Right atrium auricular region (tissue), 2 donors: ENCODE measurements around the gene LHX4. TPM values are rescaled to one million over a fixed set of nuclear protein-coding genes. Genes with fewer than 3 reads are reported as not detected.

Experiments
- DNase-seq: peaks from one replicate; pipeline ENCODE4 v3.0.0-alpha.2; 2019; ENCODE audit warnings: low spot score
- H3K27ac ChIP-seq, 2 donors: fragments of 200-600 bp; sonication (generic); 1 replicate in 1 of 2; 2 replicates in 1 of 2; pipeline ENCODE4 v1.5.1; 2016 to 2019
- H3K27me3 ChIP-seq, 2 donors: fragments of 200-600 bp; sonication (generic); one replicate each; pipeline versions ENCODE4 v1.5.1 to v1.6.0; 2017 to 2019
- H3K36me3 ChIP-seq: fragments of 200-600 bp; sonication (generic); one replicate; pipeline ENCODE4 v1.5.1; 2016
- H3K4me1 ChIP-seq, 2 donors: fragments of 200-600 bp; sonication (generic); one replicate each; pipeline versions ENCODE4 v1.5.1 to v1.6.0; 2017 to 2019
- H3K4me3 ChIP-seq, 2 donors: fragments of 200-600 bp; sonication (generic); 1 replicate in 1 of 2; 2 replicates in 1 of 2; pipeline ENCODE4 v1.5.1; 2017 to 2019; ENCODE audit warnings: mild to moderate bottlenecking in 1 of 2, moderate library complexity in 1 of 2
- H3K9me3 ChIP-seq, 2 donors: fragments of 200-600 bp; sonication (generic); one replicate each; pipeline ENCODE4 v1.5.1; 2019
- total RNA-seq, 2 donors: library from RNA; depleted of rRNA; stranded (reverse); fragments of >200 nt; gene quantifications; one replicate each; pipeline ENCODE4 v1.1.0, GENCODE V29; 2016
- TF ChIP-seq, protein P1 (sequence below), 2 donors: fragments of 200-600 bp; sonication (generic); IDR thresholded peaks; one replicate each; pipeline ENCODE4 v1.5.1; 2019; ENCODE audit warnings: antibody characterized with exemption in 2 of 2

The LHX4 gene
- total RNA-seq, 2 donors from 2014 or later: not detected

DNA sequence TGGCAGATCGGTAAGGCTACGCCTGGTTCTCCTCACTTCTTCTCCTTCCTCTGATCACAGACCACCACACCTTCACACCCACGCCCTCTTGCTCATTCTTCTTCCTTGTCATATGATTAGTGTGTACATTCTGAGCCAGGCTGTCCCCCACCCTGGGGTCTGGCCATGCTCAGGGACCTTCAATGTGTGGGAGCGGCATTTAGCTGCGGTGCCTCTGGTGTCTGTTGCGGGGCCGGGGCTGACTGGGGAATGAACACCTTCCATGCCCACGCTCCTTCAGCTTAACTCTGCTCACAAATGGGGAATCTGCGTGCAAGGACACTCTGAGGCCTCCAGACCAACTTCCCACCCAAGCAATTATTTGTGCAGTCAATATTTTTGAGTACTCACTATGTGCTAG is 46.0 kb upstream of the LHX4 start:
- H3K36me3 ChIP-seq: peaks cover 84% of the 10 kb centered on the region
- no peak overlapping the region for H3K4me3 ChIP-seq
- TF ChIP-seq, protein P1, sequence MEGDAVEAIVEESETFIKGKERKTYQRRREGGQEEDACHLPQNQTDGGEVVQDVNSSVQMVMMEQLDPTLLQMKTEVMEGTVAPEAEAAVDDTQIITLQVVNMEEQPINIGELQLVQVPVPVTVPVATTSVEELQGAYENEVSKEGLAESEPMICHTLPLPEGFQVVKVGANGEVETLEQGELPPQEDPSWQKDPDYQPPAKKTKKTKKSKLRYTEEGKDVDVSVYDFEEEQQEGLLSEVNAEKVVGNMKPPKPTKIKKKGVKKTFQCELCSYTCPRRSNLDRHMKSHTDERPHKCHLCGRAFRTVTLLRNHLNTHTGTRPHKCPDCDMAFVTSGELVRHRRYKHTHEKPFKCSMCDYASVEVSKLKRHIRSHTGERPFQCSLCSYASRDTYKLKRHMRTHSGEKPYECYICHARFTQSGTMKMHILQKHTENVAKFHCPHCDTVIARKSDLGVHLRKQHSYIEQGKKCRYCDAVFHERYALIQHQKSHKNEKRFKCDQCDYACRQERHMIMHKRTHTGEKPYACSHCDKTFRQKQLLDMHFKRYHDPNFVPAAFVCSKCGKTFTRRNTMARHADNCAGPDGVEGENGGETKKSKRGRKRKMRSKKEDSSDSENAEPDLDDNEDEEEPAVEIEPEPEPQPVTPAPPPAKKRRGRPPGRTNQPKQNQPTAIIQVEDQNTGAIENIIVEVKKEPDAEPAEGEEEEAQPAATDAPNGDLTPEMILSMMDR (IDR thresholded peaks at IDR 0.05): no peak
- no peaks in the 10 kb centered on the region for H3K27me3 ChIP-seq
- peaks cover 0 to 10% of the 10 kb centered on the region in 2 donors for H3K4me1 ChIP-seq
- no peak overlapping the region for H3K27ac ChIP-seq
- H3K9me3 ChIP-seq: no peaks in the 10 kb centered on the region
- no peak for DNase-seq

DNA sequence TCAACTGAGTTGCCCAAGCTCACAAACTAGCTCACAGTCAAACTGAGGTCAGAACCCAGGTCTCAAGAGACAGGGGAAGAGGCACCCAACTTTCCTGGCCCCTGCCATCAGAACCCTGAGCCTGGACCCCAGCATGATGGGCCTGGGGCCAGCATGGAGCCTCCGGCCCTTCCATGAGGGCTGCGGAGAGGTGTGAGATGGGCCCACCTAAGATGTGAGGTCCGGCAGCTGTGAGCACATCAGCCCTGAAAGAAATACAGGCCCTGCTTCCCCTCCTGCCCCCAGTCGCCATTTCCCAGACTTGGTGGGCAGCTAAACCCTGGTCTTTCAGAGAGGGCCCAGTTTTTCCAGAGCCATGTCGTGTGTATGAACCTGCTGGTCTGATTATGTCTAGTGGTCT is 44.8 kb upstream of the LHX4 start:
- Histone ChIP-seq H3K27me3 (no peaks in the 10 kb centered on the region), H3K9me3 (no peaks in the 10 kb centered on the region), H3K4me3 (no peak overlapping the region), H3K36me3 (peaks cover 90% of the 10 kb centered on the region), H3K4me1 (peaks cover 0 to 10% of the 10 kb centered on the region in 2 donors), H3K27ac (no peak overlapping the region)
- TF ChIP-seq, protein P1 (IDR thresholded peaks at IDR 0.05): no peak
- DNase-seq: no peak

DNA sequence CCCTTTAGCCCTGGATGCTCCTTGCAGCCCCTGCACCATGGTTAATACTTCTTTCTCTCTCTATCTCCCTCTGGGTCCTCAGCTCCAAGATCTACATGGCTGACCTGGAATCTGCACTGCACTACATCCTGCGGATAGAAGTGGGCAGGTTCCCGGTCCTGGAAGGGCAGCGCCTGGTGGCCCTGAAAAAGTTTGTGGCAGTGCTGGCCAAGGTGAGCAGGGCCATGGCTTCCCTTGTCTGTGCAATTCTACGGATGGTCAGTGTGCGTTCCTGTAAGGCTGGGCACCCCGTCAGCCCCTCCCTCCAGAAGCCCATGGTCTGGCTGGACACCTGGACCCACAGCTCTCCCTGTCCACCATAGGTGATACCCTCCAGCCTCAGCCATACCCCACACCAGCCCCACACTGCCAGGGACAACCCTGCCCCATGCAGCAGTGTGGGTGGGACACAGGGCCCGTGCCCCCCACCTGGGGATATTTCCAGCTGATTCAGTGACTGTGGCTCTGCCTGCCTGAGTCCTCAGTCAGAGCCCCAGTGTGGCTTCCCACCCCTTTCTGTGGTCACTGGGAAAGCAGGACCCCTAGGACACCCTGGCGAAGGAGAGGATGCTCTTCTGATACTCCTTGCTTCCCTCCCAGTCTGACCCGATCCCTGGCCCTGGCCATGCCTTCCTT is 44.0 kb upstream of the LHX4 start:
- peaks cover 99% of the 10 kb centered on the region for H3K36me3 ChIP-seq
- H3K9me3 ChIP-seq: no peaks in the 10 kb centered on the region
- H3K27me3 ChIP-seq: no peaks in the 10 kb centered on the region
- TF ChIP-seq, protein P1 (IDR thresholded peaks at IDR 0.05): no peak
- peak overlapping the region in 1 of 2 donors; percentile 31 for H3K27ac ChIP-seq
- no peak for DNase-seq
- H3K4me1 ChIP-seq: peaks cover 0 to 10% of the 10 kb centered on the region in 2 donors
- no peak overlapping the region for H3K4me3 ChIP-seq

DNA sequence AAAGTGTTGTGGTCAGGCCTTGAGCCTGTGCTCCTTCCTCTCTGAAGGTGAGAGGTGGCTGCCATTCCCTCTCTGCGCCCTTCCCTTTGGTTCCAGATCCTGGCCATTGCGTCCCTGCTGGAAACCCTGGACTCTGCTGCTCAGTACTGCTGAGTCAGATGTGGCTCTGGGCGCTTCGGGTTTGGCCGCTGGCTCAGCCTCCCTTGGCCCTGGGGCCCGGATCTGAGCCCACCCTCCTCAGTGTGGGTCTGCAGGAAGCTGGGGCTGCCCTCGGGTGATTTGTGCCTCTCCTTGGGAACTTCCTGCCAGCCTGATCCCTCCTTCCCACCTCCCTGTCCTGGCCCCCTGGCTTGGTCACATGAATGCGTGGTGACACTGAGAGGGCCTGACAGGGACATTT is 43.2 kb upstream of the LHX4 start:
- Histone ChIP-seq H3K36me3 (peaks cover 99% of the 10 kb centered on the region), H3K4me1 (peaks cover 0 to 10% of the 10 kb centered on the region in 2 donors), H3K9me3 (no peaks in the 10 kb centered on the region), H3K27ac (peak overlapping the region in 1 of 2 donors; percentile 31), H3K27me3 (no peaks in the 10 kb centered on the region), H3K4me3 (no peak overlapping the region)
- TF ChIP-seq, protein P1 (IDR thresholded peaks at IDR 0.05): no peak
- no peak for DNase-seq

DNA sequence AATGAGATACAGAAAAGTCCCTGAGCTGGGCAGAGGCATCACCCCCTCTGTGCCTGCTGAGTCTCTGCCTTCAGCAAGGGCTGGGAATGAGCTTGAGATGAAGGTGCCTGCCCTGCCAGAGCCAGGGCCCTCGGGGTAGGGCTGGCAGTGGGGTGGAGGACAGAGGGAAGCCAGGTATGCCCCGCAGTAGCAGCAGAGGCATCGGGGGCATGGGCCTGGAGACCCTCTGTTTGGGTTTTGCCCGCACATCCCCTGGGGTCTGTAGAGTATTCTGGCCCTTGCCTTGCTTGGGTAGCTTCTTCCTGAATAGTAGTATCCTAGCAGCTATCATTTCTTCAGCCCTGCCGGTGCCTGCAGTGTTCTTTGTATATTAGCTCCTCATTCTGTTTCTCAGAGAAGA is 42.4 kb upstream of the LHX4 start:
- DNase-seq: no peak
- TF ChIP-seq, protein P1 (IDR thresholded peaks at IDR 0.05): no peak
- Histone ChIP-seq H3K27ac (no peak overlapping the region), H3K36me3 (peaks cover 96% of the 10 kb centered on the region), H3K9me3 (no peaks in the 10 kb centered on the region), H3K4me1 (peaks cover 0 to 10% of the 10 kb centered on the region in 2 donors), H3K27me3 (no peaks in the 10 kb centered on the region), H3K4me3 (no peak overlapping the region)

DNA sequence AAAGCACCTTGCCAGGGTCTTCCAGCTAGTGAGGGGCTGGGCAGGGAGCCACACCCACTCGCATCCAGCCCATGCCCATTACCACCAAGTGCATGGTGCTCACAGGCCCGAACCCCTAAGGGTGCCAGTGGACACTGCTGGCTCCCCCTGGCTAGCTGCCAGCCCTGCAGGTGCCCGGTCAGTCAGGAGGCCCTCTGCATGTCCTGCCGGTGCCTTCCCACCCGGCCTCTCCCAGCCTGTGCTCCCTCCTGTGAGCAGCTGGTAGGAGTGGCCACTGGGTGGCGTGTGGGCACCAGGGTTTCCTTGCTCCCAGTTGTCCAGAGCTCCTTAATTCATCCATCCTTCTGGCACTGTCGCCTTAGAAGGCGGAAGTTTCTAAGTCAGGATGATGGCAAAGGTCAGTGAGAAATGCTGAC is 42.0 kb upstream of the LHX4 start:
- TF ChIP-seq, protein P1 (IDR thresholded peaks at IDR 0.05): peak in 1 of 2 donors; percentile 55
- Histone ChIP-seq H3K36me3 (peaks cover 92% of the 10 kb centered on the region), H3K27ac (no peak overlapping the region), H3K27me3 (no peaks in the 10 kb centered on the region), H3K9me3 (no peaks in the 10 kb centered on the region), H3K4me1 (peaks cover 0 to 10% of the 10 kb centered on the region in 2 donors), H3K4me3 (no peak overlapping the region)
- DNase-seq: no peak
